ENCODE measurements around the gene HOXC6.

HOXC6 gene

DNA sequence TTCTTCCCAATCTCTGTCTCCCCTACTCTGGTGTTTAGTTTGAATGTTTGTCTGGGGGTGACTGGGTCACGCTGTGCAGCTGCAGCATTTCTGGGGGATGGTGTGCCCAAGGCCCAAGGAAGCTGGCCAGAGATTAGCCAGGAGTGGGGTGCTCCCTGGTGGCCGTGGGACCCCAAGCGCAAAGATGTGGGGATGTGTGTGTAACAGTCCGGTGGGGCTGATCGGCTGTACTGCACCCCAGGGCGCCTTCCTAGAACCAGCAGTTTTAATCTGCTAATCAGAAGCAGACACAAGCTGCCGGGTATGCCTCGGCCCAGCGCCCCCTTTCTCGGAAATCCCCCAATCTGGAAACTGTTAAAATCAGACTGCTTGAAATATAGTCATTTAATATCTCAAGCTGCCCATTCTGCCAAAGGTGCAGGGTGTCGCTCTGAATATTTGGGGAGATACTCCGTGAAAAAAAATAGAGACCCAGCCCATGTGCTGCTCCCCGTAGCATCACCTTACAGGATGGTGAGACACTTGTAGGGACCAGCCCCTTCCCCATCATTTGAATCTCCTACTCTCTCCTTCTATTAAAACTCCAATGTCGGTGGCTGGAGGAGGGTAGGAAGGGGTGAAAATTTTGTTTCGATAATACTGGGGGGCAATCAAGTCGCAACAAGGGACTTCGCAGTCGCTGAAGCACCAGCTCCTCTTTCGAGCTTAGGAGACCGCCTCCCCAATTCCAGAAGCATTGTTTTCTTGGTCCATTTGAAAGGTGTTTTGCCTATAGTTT, 24.0 kb upstream of the HOXC6 start:
- Histone ChIP-seq H2AFZ (ENCODE audit: low read length) (no peak overlapping the region), H3K4me3 (ENCODE audit: low read length, poor library complexity, severe bottlenecking) (no peak overlapping the region), H3K4me2 (ENCODE audit: low read depth, low read length, poor library complexity, severe bottlenecking) (no peak overlapping the region), H3K36me3 (ENCODE audit: insufficient read depth, low read length) (no peaks in the 10 kb centered on the region), H3K9me2 (replicated peaks; ENCODE audit: low read depth, low read length) (no peaks in the 10 kb centered on the region), H3K9me3 (ENCODE audit: insufficient read depth, low read depth, low read length) (no peaks in the 10 kb centered on the region), H4K20me1 (ENCODE audit: insufficient read depth, low read length, poor library complexity, severe bottlenecking) (no peaks in the 10 kb centered on the region), H3K79me2 (ENCODE audit: insufficient read depth, low read length) (no peaks in the 10 kb centered on the region), H3F3A (ENCODE audit: low read depth) (no peaks in the 10 kb centered on the region), H3K27me3 (ENCODE audit: insufficient read depth, low read length, poor library complexity, severe bottlenecking) (no peaks in the 10 kb centered on the region), H3K9ac (ENCODE audit: low read depth, low read length, poor library complexity, severe bottlenecking) (no peak overlapping the region), H3K4me1 (ENCODE audit: insufficient read depth, low read length, poor library complexity, severe bottlenecking) (peaks cover 4% of the 10 kb centered on the region)
- TF ChIP-seq EZH2phosphoT487 (IDR thresholded peaks at IDR 0.05; ENCODE audit: borderline replicate concordance): no peak
- TF ChIP-seq, protein P1, sequence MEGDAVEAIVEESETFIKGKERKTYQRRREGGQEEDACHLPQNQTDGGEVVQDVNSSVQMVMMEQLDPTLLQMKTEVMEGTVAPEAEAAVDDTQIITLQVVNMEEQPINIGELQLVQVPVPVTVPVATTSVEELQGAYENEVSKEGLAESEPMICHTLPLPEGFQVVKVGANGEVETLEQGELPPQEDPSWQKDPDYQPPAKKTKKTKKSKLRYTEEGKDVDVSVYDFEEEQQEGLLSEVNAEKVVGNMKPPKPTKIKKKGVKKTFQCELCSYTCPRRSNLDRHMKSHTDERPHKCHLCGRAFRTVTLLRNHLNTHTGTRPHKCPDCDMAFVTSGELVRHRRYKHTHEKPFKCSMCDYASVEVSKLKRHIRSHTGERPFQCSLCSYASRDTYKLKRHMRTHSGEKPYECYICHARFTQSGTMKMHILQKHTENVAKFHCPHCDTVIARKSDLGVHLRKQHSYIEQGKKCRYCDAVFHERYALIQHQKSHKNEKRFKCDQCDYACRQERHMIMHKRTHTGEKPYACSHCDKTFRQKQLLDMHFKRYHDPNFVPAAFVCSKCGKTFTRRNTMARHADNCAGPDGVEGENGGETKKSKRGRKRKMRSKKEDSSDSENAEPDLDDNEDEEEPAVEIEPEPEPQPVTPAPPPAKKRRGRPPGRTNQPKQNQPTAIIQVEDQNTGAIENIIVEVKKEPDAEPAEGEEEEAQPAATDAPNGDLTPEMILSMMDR (conservative IDR thresholded peaks at IDR 0.05; ENCODE audit: low read length): peak; percentile 46

DNA sequence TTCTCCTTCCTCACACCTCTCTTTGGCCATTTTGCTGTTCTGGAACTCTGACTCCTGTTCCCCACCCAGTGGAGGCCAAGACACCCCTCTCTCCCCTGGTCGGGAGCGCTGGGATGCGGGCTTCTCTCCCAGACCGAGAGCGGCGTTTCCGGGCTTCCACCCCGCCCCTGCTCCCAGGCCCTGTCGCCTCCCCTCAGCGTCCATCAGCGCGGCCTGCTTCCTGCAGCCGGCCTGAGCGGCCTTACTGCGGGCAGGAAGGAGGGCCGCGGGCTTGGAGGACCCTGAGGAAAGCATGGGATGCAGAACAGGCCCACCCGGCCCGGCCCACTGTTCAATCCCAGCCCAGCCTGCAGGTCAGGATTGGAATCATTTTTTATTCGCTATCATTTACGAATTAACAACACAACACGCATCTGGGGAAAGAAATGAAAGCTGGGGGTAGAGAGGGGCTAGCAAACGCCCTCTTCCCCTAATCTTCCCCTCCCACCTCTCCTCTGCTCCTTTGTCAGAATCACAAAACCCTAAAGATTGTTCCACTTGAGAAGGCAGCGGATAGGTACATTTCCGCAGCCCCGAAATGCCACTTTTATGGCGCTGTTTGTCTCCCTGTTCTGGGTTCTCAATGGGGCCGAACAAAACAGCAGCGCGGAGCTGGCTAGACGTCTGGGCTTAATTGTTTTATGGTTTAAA, 23.3 kb upstream of the HOXC6 start:
- TF ChIP-seq, protein P1 (conservative IDR thresholded peaks at IDR 0.05; ENCODE audit: low read length): no peak
- no peak for TF ChIP-seq EZH2phosphoT487 (IDR thresholded peaks at IDR 0.05; ENCODE audit: borderline replicate concordance)
- Histone ChIP-seq H3K36me3 (ENCODE audit: insufficient read depth, low read length) (no peaks in the 10 kb centered on the region), H3K4me1 (ENCODE audit: insufficient read depth, low read length, poor library complexity, severe bottlenecking) (peaks cover 4% of the 10 kb centered on the region), H3K4me3 (ENCODE audit: low read length, poor library complexity, severe bottlenecking) (no peak overlapping the region), H3K9ac (ENCODE audit: low read depth, low read length, poor library complexity, severe bottlenecking) (no peak overlapping the region), H3K9me2 (replicated peaks; ENCODE audit: low read depth, low read length) (no peaks in the 10 kb centered on the region), H3K27me3 (ENCODE audit: insufficient read depth, low read length, poor library complexity, severe bottlenecking) (no peaks in the 10 kb centered on the region), H4K20me1 (ENCODE audit: insufficient read depth, low read length, poor library complexity, severe bottlenecking) (no peaks in the 10 kb centered on the region), H3K79me2 (ENCODE audit: insufficient read depth, low read length) (no peaks in the 10 kb centered on the region), H3K4me2 (ENCODE audit: low read depth, low read length, poor library complexity, severe bottlenecking) (no peak overlapping the region), H2AFZ (ENCODE audit: low read length) (no peak overlapping the region), H3F3A (ENCODE audit: low read depth) (no peaks in the 10 kb centered on the region), H3K9me3 (ENCODE audit: insufficient read depth, low read depth, low read length) (no peaks in the 10 kb centered on the region)

GRCh38 chr12:54005531-54005852, 22.7 kb upstream of the HOXC6 start:
- TF ChIP-seq, protein P1 (conservative IDR thresholded peaks at IDR 0.05; ENCODE audit: low read length): no peak
- TF ChIP-seq EZH2phosphoT487 (IDR thresholded peaks at IDR 0.05; ENCODE audit: borderline replicate concordance): no peak
- H3K4me2 ChIP-seq (ENCODE audit: low read depth, low read length, poor library complexity, severe bottlenecking): no peak overlapping the region
- H3K9me3 ChIP-seq (ENCODE audit: insufficient read depth, low read depth, low read length): no peaks in the 10 kb centered on the region
- H3K4me1 ChIP-seq (ENCODE audit: insufficient read depth, low read length, poor library complexity, severe bottlenecking): peaks cover 4% of the 10 kb centered on the region
- H3F3A ChIP-seq (ENCODE audit: low read depth): no peaks in the 10 kb centered on the region
- no peak overlapping the region for H3K4me3 ChIP-seq (ENCODE audit: low read length, poor library complexity, severe bottlenecking)
- no peak overlapping the region for H2AFZ ChIP-seq (ENCODE audit: low read length)
- no peak overlapping the region for H3K9ac ChIP-seq (ENCODE audit: low read depth, low read length, poor library complexity, severe bottlenecking)
- no peaks in the 10 kb centered on the region for H4K20me1 ChIP-seq (ENCODE audit: insufficient read depth, low read length, poor library complexity, severe bottlenecking)
- no peaks in the 10 kb centered on the region for H3K9me2 ChIP-seq (replicated peaks; ENCODE audit: low read depth, low read length)
- no peaks in the 10 kb centered on the region for H3K27me3 ChIP-seq (ENCODE audit: insufficient read depth, low read length, poor library complexity, severe bottlenecking)
- no peaks in the 10 kb centered on the region for H3K36me3 ChIP-seq (ENCODE audit: insufficient read depth, low read length)
- no peaks in the 10 kb centered on the region for H3K79me2 ChIP-seq (ENCODE audit: insufficient read depth, low read length)

Measured in Loucy (cell line).